NB4 (cell line): ENCODE measurements around the gene CDHR2.

ENCODE experiments used
- POLR2A ChIP-seq: IDR thresholded peaks from 2 replicates; pipeline ENCODE4 v1.6.1; 2011; ENCODE audit warnings: mild to moderate bottlenecking; ENCODE audit not compliant: insufficient read length; ENCODE audit errors: extremely low read depth
- TF ChIP-seq, protein P1 (sequence below): IDR thresholded peaks from 2 replicates; pipeline ENCODE4 v1.6.1; 2011; ENCODE audit warnings: low read depth, low read length
- TF ChIP-seq, protein P2 (sequence below): IDR thresholded peaks from one replicate; pipeline ENCODE4 v1.5.1; 2012; ENCODE audit warnings: low read depth, low read length

DNA sequence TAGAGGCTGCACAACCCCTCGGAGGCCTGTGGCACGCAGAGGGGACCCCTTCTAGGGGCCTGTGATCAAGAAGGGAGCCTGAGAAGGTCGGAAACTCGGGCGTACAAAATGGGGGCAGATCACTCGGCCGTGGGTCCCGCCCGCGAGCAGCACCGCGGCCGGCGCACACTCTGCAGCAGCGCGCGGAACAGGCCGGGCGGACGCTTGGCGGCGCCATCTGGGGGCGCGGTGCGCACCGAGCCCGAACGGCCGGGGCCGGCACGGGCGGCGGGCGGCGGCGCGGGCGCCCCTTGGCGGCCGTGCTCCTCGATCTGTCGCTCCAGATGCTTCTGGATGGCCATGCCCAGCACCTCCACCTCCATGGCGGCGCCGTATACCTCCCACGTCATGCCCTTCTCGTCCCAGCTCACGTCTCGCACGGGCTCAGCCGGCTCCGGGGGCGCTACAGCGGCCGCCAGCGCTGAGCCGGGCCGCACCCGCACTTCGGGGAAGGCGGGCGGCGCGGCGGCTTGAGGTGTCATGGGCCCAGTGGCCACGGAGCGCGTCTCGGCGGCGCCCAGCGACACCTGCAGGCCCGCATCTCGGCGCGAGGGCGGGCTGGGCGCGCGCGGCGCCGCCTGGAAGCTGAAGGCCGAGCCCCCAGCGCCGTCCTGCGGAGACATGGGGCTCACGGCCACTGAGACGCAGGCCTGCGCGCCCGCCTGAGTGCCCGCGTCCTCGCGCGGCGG is 47.7 kb downstream of the CDHR2 start:
- no peak for TF ChIP-seq POLR2A
- TF ChIP-seq, protein P1, sequence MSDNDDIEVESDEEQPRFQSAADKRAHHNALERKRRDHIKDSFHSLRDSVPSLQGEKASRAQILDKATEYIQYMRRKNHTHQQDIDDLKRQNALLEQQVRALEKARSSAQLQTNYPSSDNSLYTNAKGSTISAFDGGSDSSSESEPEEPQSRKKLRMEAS: no peak
- TF ChIP-seq, protein P2, sequence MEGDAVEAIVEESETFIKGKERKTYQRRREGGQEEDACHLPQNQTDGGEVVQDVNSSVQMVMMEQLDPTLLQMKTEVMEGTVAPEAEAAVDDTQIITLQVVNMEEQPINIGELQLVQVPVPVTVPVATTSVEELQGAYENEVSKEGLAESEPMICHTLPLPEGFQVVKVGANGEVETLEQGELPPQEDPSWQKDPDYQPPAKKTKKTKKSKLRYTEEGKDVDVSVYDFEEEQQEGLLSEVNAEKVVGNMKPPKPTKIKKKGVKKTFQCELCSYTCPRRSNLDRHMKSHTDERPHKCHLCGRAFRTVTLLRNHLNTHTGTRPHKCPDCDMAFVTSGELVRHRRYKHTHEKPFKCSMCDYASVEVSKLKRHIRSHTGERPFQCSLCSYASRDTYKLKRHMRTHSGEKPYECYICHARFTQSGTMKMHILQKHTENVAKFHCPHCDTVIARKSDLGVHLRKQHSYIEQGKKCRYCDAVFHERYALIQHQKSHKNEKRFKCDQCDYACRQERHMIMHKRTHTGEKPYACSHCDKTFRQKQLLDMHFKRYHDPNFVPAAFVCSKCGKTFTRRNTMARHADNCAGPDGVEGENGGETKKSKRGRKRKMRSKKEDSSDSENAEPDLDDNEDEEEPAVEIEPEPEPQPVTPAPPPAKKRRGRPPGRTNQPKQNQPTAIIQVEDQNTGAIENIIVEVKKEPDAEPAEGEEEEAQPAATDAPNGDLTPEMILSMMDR: peak; percentile 32
